C4-2B (cell line): ENCODE results near the gene TFDP1.

Experiments used
- H3K27ac ChIP-seq: fragments of 450-650 bp; 2 replicates; pipeline ENCODE4 v1.5.1; 2017
- CTCF ChIP-seq: fragments of 450-650 bp; conservative IDR thresholded peaks from 2 replicates; pipeline ENCODE4 v1.5.1; 2017; ENCODE audit warnings: mild to moderate bottlenecking
- ZFX ChIP-seq: fragments of 450-650 bp; IDR thresholded peaks from 2 replicates; pipeline ENCODE4 v1.6.1; 2017

The TFDP1 gene

GRCh38 chr13:113539176-113539575 lies 45.4 kb upstream of the TFDP1 start:
- no peak for TF ChIP-seq CTCF
- TF ChIP-seq ZFX, result no peak
- no peak overlapping the region for H3K27ac ChIP-seq

GRCh38 chr13:113539822-113540221 lies 44.7 kb upstream of the TFDP1 start:
- TF ChIP-seq ZFX, result no peak
- TF ChIP-seq CTCF, result no peak

GRCh38 chr13:113540523-113540922 lies 44.0 kb upstream of the TFDP1 start:
- H3K27ac ChIP-seq, result no peak overlapping the region
- no peak for TF ChIP-seq CTCF
- TF ChIP-seq ZFX, result no peak

More at GRCh38 chr13:113539822-113540221, 44.7 kb upstream of the TFDP1 start:
- H3K27ac ChIP-seq, result no peak overlapping the region

GRCh38 chr13:113542751-113543424 lies 41.7 kb upstream of the TFDP1 start:
- H3K27ac ChIP-seq, result no peak overlapping the region
- TF ChIP-seq CTCF (no peak), ZFX (no peak)

GRCh38 chr13:113544071-113544891 lies 40.3 kb upstream of the TFDP1 start:
- H3K27ac ChIP-seq, result no peak overlapping the region
- TF ChIP-seq CTCF (no peak), ZFX (no peak)

- H3K27ac ChIP-seq, result no peak overlapping the region
- no peak for TF ChIP-seq ZFX
- TF ChIP-seq CTCF, result no peak
Observed at GRCh38 chr13:113544896-113545295, 39.7 kb upstream of the TFDP1 start.

GRCh38 chr13:113545455-113545930 lies 39.1 kb upstream of the TFDP1 start:
- no peak for TF ChIP-seq CTCF
- no peak for TF ChIP-seq ZFX
- H3K27ac ChIP-seq, result no peak overlapping the region
